Endothelial cell of umbilical vein (primary cell): ENCODE results near the gene PIK3CG.

Source experiments
- CTCF ChIP-seq, 2 donors: IDR thresholded peaks; 1 replicate in 1 of 2; 2 replicates in 1 of 2; pipeline ENCODE4 v1.5.1; 2011; ENCODE audit warnings: low read length in 2 of 2, mild to moderate bottlenecking in 2 of 2, moderate library complexity in 2 of 2, control low read depth in 1 of 2, inconsistent platforms in 1 of 2, low read depth in 1 of 2; ENCODE audit not compliant: insufficient read depth in 1 of 2; ENCODE audit errors: extremely low read depth in 1 of 2
- EZH2 ChIP-seq: IDR thresholded peaks from 2 replicates; pipeline ENCODE4 v1.6.1; 2012; ENCODE audit warnings: borderline replicate concordance, low read depth, mild to moderate bottlenecking, moderate library complexity, low read length, inconsistent platforms; ENCODE audit not compliant: severe bottlenecking
- GATA2 ChIP-seq: IDR thresholded peaks from 2 replicates; pipeline ENCODE4 v1.7.0; 2011; ENCODE audit warnings: low read depth, mild to moderate bottlenecking, moderate library complexity, mixed read lengths, low read length; ENCODE audit not compliant: insufficient read length, insufficient read depth
- JUN ChIP-seq: IDR thresholded peaks from 2 replicates; pipeline ENCODE4 v1.6.1; 2011; ENCODE audit warnings: borderline replicate concordance, low read depth; ENCODE audit not compliant: insufficient read length, insufficient read depth
- MYC ChIP-seq: IDR thresholded peaks from one replicate; pipeline ENCODE4 v1.6.1; 2011; ENCODE audit warnings: mild to moderate bottlenecking, low read depth, low read length
- POLR2A ChIP-seq: IDR thresholded peaks from 2 replicates; pipeline ENCODE4 v1.6.1; 2012; ENCODE audit warnings: low read depth, mild to moderate bottlenecking, control low read depth, low read length
- POLR2AphosphoS5 ChIP-seq: IDR thresholded peaks from 2 replicates; pipeline ENCODE4 v1.6.1; 2012; ENCODE audit warnings: low read depth, mild to moderate bottlenecking, control low read depth, low read length, moderate library complexity; ENCODE audit not compliant: insufficient read depth
- TF ChIP-seq, protein P1 (sequence below): IDR thresholded peaks from 2 replicates; pipeline ENCODE4 v1.6.1; 2011; ENCODE audit not compliant: insufficient read depth, insufficient read length

DNA sequence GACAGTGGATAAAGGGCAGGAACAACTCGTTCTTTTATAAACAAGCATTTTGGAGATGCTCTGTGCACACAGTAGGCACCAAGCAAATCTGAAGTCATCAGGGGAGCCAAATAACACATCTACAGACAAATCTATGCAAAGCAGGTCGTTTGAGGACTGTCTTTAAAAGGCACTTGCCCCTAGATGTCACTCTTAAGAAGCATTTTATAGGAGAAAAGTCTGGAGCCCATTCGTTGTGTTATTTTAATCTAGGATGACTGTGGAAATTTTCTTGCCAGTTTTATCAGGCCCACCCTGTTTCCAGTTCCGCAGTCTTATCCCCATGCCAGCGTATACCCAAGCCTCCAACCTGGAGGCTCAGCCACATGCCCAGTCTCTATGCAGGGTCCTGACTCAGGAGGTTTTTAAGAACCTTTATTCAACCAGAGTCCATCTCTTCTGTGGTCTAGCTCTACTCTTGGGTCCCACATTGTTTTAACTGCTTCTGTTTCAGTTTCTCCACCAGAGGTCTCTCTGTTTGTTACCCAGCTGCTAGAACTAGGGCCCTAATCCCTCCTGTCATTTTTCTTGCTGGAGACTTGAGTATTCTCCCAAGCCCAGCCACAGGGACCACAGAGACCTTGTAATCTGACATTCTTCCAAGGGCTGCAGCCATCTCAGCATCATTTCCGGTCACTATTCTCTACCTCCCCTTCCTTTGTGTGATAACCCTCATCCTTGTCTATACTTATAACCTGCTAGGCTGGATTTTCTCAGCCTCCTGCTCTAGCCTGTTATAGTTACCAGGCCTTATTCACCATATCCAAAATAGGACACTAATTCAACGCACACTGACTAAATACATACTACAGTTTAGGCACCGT lies 26.7 kb downstream of the PIK3CG start:
- no peak for TF ChIP-seq CTCF (IDR thresholded peaks at IDR 0.05; ENCODE audit: extremely low read depth in 1 of 2, insufficient read depth in 1 of 2, low read depth in 1 of 2, low read length in 2 of 2)
- no peak for TF ChIP-seq POLR2AphosphoS5
- no peak for TF ChIP-seq EZH2
- TF ChIP-seq, protein P1, sequence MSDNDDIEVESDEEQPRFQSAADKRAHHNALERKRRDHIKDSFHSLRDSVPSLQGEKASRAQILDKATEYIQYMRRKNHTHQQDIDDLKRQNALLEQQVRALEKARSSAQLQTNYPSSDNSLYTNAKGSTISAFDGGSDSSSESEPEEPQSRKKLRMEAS = no peak
- no peak for TF ChIP-seq POLR2A
- no peak for TF ChIP-seq JUN
- TF ChIP-seq GATA2 = no peak
- no peak for TF ChIP-seq MYC
